GM12892 (cell line): Measurements from ENCODE around the gene DPP6.

ENCODE experiments used
- POLR2A ChIP-seq: IDR thresholded peaks from 2 replicates; pipeline ENCODE4 v1.6.1; 2011; ENCODE audit warnings: low read depth, low read length, control low read depth
- POLR2AphosphoS5 ChIP-seq: IDR thresholded peaks from 2 replicates; pipeline ENCODE4 v1.6.1; 2011; ENCODE audit warnings: low read depth, low read length, control low read depth
- TAF1 ChIP-seq: IDR thresholded peaks from 2 replicates; pipeline ENCODE4 v1.6.1; 2011; ENCODE audit warnings: low read depth, mild to moderate bottlenecking, control low read depth, low read length, borderline replicate concordance

DNA sequence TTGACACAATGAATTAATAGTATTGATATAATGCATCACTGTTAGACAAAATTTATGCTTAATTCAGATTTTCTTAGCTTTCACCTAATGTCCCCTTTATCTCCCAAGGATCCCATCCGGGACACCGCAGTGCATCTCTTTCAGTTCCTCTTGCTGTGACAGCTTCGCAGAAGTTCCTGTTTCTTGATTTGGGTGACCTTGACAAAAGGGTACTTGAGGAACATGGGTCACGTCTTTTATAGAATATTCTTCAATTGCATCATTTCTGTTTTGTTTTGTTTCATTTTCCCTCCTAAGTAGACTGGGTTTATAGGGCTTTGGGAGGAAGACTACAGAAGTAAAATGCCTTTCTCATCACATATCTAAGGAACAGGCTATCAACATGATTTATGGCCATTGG, 453.2 kb downstream of the DPP6 start:
- TF ChIP-seq POLR2AphosphoS5 (no peak), POLR2A (no peak), TAF1 (no peak)
